Right lobe of liver (tissue), 6 donors: ENCODE data around the gene SEMA4C. TPM values are rescaled to one million over a fixed set of nuclear protein-coding genes. Genes with fewer than 3 reads are reported as not detected.

Experiments used
- ATAC-seq, 4 donors: fragments of 200-7000 bp; cut with Tn5 transposase; one replicate each; pipeline ENCODE4 v1.9.1; 2020; ENCODE audit warnings: mild to moderate bottlenecking in 4 of 4, moderate library complexity in 4 of 4
- DNase-seq, 3 donors: peaks; one replicate each; pipeline ENCODE4 v3.0.0-alpha.2; 2020
- H3K27ac ChIP-seq, 3 donors: fragments of 200-600 bp; one replicate each; pipeline ENCODE4 v1.8.0; 2022
- H3K27me3 ChIP-seq, 2 donors: fragments of 200-600 bp; one replicate each; pipeline ENCODE4 v1.8.0; 2022
- H3K36me3 ChIP-seq, 4 donors: fragments of 200-600 bp; sonication (generic) in 1 of 4; one replicate each; pipeline versions ENCODE4 v1.5.1 to v1.8.0; 2017 to 2022; ENCODE audit warnings: control low read depth in 1 of 4
- H3K4me1 ChIP-seq, 4 donors: fragments of 200-600 bp; sonication (generic) in 1 of 4; one replicate each; pipeline versions ENCODE4 v1.5.1 to v1.8.0; 2017 to 2022; ENCODE audit warnings: control low read depth in 1 of 4
- H3K4me3 ChIP-seq, 3 donors: fragments of 200-600 bp; one replicate each; pipeline ENCODE4 v1.8.0; 2022
- H3K9me3 ChIP-seq, 4 donors: fragments of 200-600 bp; sonication (generic) in 1 of 4; one replicate each; pipeline versions ENCODE4 v1.5.1 to v1.8.0; 2017 to 2022; ENCODE audit warnings: control low read depth in 1 of 4
- POLR2A ChIP-seq: fragments of 450-650 bp; IDR thresholded peaks from one replicate; pipeline ENCODE4 v1.6.1; 2017; ENCODE audit warnings: antibody characterized with exemption, mild to moderate bottlenecking
- WGBS: methylation state at CpG from one replicate; pipeline ENCODE4 v1.1.6; 2018; ENCODE audit warnings: low coverage, low lambda C conversion rate; ENCODE audit not compliant: insufficient coverage; ENCODE audit errors: missing lambda C conversion rate; 5-methylcytosine and 5-hydroxymethylcytosine counted together
- intact Hi-C, 2 donors: fragments of 100-400 bp; cut with DNase I; formaldehyde crosslinking; loops; one replicate each; pipeline versions ENCODE4 v1.11.2 to v1.14.1; 2022
- total RNA-seq, 6 experiments: library from RNA; depleted of rRNA in 2 of 6; stranded (reverse); fragments of >200 nt in 2 of 6; fragmentation: NEBNext Ultra II Directional in 3 of 6; extraction: Animal tissue kit (Norgen Biotek cat#: 25700) in 3 of 6; gene quantifications; one replicate each; pipeline versions ENCODE4 v1.1.0 to v1.2.4, GENCODE V29; 2016 to 2023
- TF ChIP-seq, protein P1 (sequence below), 4 donors: fragments of 200-600 bp in 3 of 4; fragments of 450-650 bp in 1 of 4; IDR thresholded peaks; one replicate each; pipeline versions ENCODE4 v1.5.1 to v1.8.0; 2016 to 2022; ENCODE audit warnings: antibody characterized with exemption in 4 of 4, mild to moderate bottlenecking in 2 of 4
- donor health status: DM: no; HTN: yes; CAD: no.
- donor health status: DM: no; HTN: no; CAD: no.
- donor health status: DM: no; HTN: no; CAD: no.
- donor health status: DM: no; HTN: yes; CAD: no.
- donor health status: DM: no; HTN: yes; CAD: no.

SEMA4C gene
- total RNA-seq, 6 experiments from 2014 or later = 11.9 to 18.9 (median 12.6) TPM

DNA sequence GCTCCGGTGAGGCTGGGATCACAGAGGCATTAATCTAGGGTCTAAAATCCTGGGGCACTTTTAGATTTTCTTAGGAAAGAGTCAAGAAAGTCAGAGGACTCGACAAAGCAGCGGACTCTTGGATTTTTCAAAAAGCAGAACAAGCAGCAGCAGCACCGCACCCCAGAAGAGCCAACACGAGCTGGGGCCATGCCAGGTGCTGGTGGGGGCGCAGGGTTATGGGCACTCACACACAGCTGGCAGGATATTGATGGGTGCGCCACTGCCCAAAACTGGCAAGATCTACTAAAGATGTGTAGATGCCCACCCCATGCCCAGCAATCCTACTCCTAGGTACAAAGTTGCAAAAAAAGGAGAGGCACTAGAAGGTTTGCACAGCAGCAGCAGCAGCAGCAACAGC lies 33.9 kb upstream of the SEMA4C start:
- TF ChIP-seq, protein P1, sequence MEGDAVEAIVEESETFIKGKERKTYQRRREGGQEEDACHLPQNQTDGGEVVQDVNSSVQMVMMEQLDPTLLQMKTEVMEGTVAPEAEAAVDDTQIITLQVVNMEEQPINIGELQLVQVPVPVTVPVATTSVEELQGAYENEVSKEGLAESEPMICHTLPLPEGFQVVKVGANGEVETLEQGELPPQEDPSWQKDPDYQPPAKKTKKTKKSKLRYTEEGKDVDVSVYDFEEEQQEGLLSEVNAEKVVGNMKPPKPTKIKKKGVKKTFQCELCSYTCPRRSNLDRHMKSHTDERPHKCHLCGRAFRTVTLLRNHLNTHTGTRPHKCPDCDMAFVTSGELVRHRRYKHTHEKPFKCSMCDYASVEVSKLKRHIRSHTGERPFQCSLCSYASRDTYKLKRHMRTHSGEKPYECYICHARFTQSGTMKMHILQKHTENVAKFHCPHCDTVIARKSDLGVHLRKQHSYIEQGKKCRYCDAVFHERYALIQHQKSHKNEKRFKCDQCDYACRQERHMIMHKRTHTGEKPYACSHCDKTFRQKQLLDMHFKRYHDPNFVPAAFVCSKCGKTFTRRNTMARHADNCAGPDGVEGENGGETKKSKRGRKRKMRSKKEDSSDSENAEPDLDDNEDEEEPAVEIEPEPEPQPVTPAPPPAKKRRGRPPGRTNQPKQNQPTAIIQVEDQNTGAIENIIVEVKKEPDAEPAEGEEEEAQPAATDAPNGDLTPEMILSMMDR (IDR thresholded peaks at IDR 0.05) = no peak
- TF ChIP-seq POLR2A = no peak
- ATAC-seq (no peak), DNase-seq (no peak)
- no peak overlapping the region for H3K27ac ChIP-seq
- no peak overlapping the region for H3K4me3 ChIP-seq
- no CpG with 5 or more reads among the region's 7 CpGs for WGBS
- H3K27me3 ChIP-seq = no peaks in the 10 kb centered on the region
- no peaks in the 10 kb centered on the region for H3K9me3 ChIP-seq
- H3K4me1 ChIP-seq = no peaks in the 10 kb centered on the region
- intact Hi-C loops = no loop called here
- H3K36me3 ChIP-seq = no peaks in the 10 kb centered on the region

DNA sequence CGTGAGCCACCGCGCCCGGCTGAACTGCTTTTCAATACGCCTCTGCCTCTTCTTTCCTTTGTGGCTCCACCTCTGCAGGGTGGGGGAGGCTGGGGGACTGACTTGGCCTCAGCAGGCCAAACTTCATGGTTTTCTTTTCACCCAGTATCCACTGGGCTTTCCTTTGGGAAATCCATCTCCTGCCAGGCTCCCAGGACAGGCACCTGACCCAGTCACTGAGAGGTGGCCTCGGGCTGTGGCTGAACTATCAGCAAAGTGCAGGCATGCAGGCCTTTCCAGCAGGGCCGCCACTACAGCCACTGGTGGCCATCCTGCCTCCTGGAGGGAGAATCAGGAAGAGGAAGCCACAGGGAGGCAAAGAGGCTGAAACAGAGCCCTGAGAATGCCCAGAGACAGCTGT lies 33.4 kb upstream of the SEMA4C start:
- no CpG with 5 or more reads among the region's 7 CpGs for WGBS
- Histone ChIP-seq H3K9me3 (no peaks in the 10 kb centered on the region), H3K4me3 (no peak overlapping the region), H3K27me3 (no peaks in the 10 kb centered on the region), H3K27ac (no peak overlapping the region), H3K4me1 (no peaks in the 10 kb centered on the region), H3K36me3 (no peaks in the 10 kb centered on the region)
- TF ChIP-seq, protein P1 (IDR thresholded peaks at IDR 0.05) = no peak
- intact Hi-C loops = no loop called here
- DNase-seq (no peak), ATAC-seq (no peak)

DNA sequence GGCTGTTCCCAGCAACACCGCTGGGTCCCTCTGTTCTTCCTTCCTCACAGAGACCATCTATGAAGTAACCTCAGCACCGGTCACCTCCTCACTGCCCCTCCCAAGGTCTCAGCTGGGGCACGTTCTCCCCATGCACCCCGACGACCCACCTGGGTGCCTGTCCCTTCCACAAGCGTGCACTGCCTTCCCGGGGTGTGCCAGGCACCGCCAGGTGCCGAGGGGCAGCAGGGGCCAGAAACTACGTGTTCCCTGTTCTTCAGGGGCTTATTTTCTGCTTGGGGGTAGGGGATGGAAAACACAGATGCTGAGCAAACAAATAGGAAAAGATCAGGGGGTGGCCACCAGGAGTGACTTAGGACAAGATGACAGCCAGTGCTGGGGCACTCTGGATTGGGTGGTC lies 30.4 kb upstream of the SEMA4C start:
- no peaks in the 10 kb centered on the region for H3K27me3 ChIP-seq
- no peak overlapping the region for H3K27ac ChIP-seq
- H3K4me1 ChIP-seq = no peaks in the 10 kb centered on the region
- intact Hi-C loops = no loop called here
- no peaks in the 10 kb centered on the region for H3K9me3 ChIP-seq
- DNase-seq (no peak), ATAC-seq (no peak)
- no peak overlapping the region for H3K4me3 ChIP-seq
- WGBS = 85% methylated on average over 9 of the region's 10 CpGs
- no peaks in the 10 kb centered on the region for H3K36me3 ChIP-seq
- no peak for TF ChIP-seq POLR2A
- TF ChIP-seq, protein P1 (IDR thresholded peaks at IDR 0.05) = no peak

DNA sequence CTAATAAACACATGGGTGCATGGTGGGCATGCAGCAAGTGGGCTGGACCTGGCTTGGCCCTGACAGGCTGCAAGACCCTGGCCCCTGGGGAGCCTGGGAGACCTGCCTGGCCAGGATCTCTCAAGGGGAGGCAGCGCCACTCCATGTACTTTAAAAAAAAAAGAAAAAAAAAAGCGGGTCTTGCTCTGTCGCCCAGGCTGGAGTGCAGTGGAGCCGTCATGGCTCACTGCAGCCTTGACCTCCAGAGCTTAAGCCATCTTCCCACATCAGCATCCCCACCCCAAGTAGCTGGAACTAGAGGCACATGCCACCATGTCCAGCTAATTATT lies 29.5 kb upstream of the SEMA4C start:
- Histone ChIP-seq H3K4me3 (no peak overlapping the region), H3K4me1 (no peaks in the 10 kb centered on the region), H3K27me3 (no peaks in the 10 kb centered on the region), H3K27ac (no peak overlapping the region), H3K36me3 (no peaks in the 10 kb centered on the region), H3K9me3 (no peaks in the 10 kb centered on the region)
- TF ChIP-seq, protein P1 (IDR thresholded peaks at IDR 0.05) = no peak
- no peak for TF ChIP-seq POLR2A
- 60% methylated on average over 1 of the region's 4 CpGs for WGBS
- DNase-seq (no peak), ATAC-seq (no peak)
- intact Hi-C loops = no loop called here

DNA sequence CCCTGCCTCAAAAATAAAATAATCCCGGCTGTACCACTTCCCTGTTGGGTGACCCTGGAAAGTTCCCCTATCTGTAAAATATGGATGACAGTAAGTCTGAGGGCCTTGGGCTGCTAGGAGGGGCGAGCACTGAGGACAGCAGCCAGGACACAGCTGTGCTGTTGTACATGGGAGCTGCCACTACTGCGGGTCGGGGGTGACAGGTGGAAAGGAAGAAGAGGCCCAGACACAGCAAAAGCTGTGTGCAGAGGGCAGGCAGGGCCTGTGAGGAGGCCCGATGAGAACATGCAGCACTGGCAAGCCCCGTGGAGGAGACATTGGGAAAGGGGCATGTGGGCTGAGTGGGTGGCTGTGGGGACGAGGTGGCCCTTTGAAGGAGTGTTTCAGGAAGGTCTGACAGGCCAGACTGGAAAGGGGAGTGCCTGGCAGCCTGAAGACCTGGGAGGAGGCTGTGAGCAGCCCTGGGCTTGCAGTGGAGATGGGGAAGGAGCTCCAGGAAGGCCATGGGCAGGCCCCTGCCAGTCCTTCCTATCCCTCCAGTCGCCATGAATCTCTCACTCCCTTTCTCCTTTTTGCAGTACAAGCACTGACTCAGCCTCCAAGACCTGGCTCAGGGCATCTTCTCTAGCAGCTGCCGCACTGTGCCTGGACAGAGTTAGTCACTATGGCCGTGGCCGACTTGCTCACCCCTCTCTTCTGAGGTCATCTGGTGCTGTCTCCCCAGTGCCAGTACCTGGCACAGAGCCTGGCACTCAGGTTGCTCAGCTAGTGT lies 28.9 kb upstream of the SEMA4C start:
- Histone ChIP-seq H3K36me3 (no peaks in the 10 kb centered on the region), H3K27me3 (no peaks in the 10 kb centered on the region), H3K4me3 (no peak overlapping the region), H3K9me3 (no peaks in the 10 kb centered on the region), H3K27ac (no peak overlapping the region), H3K4me1 (no peaks in the 10 kb centered on the region)
- DNase-seq (no peak), ATAC-seq (no peak)
- intact Hi-C loops = no loop called here
- 80% methylated on average over 4 of the region's 11 CpGs for WGBS
- no peak for TF ChIP-seq POLR2A
- TF ChIP-seq, protein P1 (IDR thresholded peaks at IDR 0.05) = no peak
